Coronary artery (tissue), 2 donors: Measurements from ENCODE around the gene NALCN.
A peak's percentile ranks its signal among the peaks of the same experiment; 100 is the strongest.

Experiments used
- DNase-seq: peaks from one replicate; pipeline ENCODE4 v3.0.0-alpha.2; 2017; ENCODE audit warnings: low spot score
- H3K27ac ChIP-seq, 2 donors: fragments of 200-600 bp; sonication (generic); one replicate each; pipeline ENCODE4 v1.5.1; 2016 to 2019
- H3K4me3 ChIP-seq: fragments of 200-600 bp; sonication (generic); 2 replicates; pipeline ENCODE4 v1.5.1; 2016; ENCODE audit warnings: mild to moderate bottlenecking, moderate library complexity
- CTCF ChIP-seq: fragments of 200-600 bp; sonication (generic); IDR thresholded peaks from one replicate; pipeline ENCODE4 v1.5.1; 2019; ENCODE audit warnings: antibody characterized with exemption

Gene NALCN

GRCh38 chr13:101452519-101453485 lies 36.5 kb upstream of the NALCN start, which contains the start of gene ITGBL1:
Gene ITGBL1 (plus strand): TSS chr13:101452675. CDS start chr13:101452834, 159 bp downstream.
- TF ChIP-seq CTCF = no peak
- peak within 1 kb of the TSS; percentile 74 for H3K4me3 ChIP-seq
- DNase-seq = no peak
- H3K27ac ChIP-seq = peak within 1 kb of the TSS; percentile 54 to 85

- no peak overlapping the region for H3K4me3 ChIP-seq
- H3K27ac ChIP-seq = no peak overlapping the region
- no peak for TF ChIP-seq CTCF
- no peak for DNase-seq
Measured at GRCh38 chr13:101451641-101452040, 35.3 kb upstream of the NALCN start.

- TF ChIP-seq CTCF = no peak
- H3K4me3 ChIP-seq = no peak overlapping the region
- DNase-seq = no peak
- peak overlapping the region in 1 of 2 donors; percentile 23 for H3K27ac ChIP-seq
Measured at GRCh38 chr13:101450749-101451130, 34.4 kb upstream of the NALCN start.

GRCh38 chr13:101449790-101450748 lies 33.8 kb upstream of the NALCN start:
- H3K27ac ChIP-seq = peak overlapping the region in 1 of 2 donors; percentile 23
- TF ChIP-seq CTCF = no peak
- no peak overlapping the region for H3K4me3 ChIP-seq
- no peak for DNase-seq

GRCh38 chr13:101447852-101448251 lies 31.5 kb upstream of the NALCN start:
- TF ChIP-seq CTCF = no peak
- Histone ChIP-seq H3K27ac (no peak overlapping the region), H3K4me3 (no peak overlapping the region)
- DNase-seq = no peak

GRCh38 chr13:101434486-101434885 lies 18.2 kb upstream of the NALCN start:
- no peak for TF ChIP-seq CTCF
- Histone ChIP-seq H3K4me3 (no peak overlapping the region), H3K27ac (no peak overlapping the region)
- DNase-seq = no peak
